GM19099 (cell line): ENCODE results near the gene KPNA4.
A peak's percentile ranks its signal among the peaks of the same experiment; 100 is the strongest.

Source experiments
- POLR2A ChIP-seq: IDR thresholded peaks from 3 replicates; pipeline ENCODE4 v1.6.1; 2011; ENCODE audit warnings: low read depth; ENCODE audit not compliant: insufficient read length; ENCODE audit errors: extremely low read depth

The KPNA4 gene

GRCh38 chr3:160577556-160578195 is 12.3 kb upstream of the KPNA4 start:
- TF ChIP-seq POLR2A: no peak

DNA sequence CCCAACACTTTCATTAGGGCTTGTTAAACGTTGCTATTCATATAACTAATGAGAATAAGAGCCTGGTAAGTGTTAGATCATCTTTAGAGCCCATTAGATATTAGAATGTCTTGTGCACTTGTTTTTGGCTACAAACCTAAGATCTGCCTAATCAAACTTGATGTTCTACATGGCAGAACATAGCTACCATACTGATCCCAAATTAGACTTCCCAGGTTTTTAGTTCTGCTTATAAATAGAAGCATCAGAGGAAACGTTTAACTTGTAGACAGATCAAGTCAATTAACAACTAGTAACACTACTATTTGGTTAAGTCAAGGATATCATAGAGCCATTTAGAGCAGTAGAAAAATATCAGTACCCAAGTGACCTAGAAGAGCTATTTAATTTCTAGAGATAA is 11.7 kb upstream of the KPNA4 start:
- no peak for TF ChIP-seq POLR2A

DNA sequence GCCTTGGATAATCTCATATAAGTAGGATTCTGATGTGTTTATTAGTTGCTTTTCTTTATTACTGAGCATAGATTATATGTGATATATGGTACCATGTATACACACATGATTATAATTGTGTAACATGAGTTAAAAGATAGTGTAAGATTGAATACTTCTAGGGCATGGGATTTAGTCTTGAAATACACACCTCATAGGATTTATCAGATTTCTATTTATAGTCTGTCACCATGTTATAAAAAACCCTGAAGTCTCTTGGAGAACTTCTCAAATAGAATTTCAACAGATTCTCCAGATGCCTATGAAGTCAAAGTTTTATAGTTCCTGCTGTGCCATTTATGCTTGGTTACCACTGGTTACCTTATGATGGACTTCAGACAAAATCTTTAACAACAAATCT is 11.2 kb upstream of the KPNA4 start:
- TF ChIP-seq POLR2A: no peak

DNA sequence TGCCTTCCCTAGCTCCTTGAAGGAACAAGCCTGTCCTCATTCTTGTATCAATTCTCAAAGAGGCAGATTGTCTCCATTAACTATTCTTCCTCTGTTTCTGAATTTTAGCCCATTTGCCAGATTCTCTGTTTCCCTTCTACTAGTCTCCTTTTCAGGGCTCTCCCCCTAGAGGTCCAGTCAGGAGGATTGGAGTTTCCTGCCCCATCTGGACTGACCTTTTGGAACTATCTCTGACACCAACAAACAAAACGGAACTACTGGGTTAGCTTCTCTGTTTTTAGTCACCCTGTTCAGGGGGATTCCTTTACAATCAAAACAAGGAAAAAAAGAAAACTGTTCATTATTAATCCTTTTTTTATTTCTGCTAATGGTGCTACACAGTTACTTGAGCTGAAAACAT is 10.2 kb upstream of the KPNA4 start:
- no peak for TF ChIP-seq POLR2A

GRCh38 chr3:160574636-160575035 is 9.3 kb upstream of the KPNA4 start:
- no peak for TF ChIP-seq POLR2A

- no peak for TF ChIP-seq POLR2A
Observed at GRCh38 chr3:160569894-160570652, 4.7 kb upstream of the KPNA4 start.

- no peak for TF ChIP-seq POLR2A
Observed at GRCh38 chr3:160568989-160569388, 3.6 kb upstream of the KPNA4 start.

DNA sequence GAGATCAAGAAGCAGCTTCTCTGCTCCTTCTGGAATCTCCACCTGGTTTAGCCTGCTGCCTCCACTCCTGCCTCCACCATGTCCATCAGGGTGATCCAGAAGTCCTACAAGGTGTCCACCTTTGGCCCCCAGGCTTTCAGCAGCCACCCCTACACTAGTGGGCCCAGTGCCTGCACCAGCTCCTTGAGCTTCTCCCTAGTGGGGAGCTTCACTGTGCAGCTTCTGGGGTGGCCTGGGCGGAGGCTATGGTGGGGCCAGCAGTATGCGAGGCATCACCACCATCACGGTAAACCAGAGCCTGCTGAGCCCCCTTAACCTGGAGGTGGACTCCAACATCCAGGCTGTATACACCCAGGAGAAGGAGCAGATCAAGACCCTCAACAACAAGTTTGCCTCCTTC is 2.4 kb upstream of the KPNA4 start:
- no peak for TF ChIP-seq POLR2A

GRCh38 chr3:160566499-160566898 is 1.1 kb upstream of the KPNA4 start:
- TF ChIP-seq POLR2A: no peak

DNA sequence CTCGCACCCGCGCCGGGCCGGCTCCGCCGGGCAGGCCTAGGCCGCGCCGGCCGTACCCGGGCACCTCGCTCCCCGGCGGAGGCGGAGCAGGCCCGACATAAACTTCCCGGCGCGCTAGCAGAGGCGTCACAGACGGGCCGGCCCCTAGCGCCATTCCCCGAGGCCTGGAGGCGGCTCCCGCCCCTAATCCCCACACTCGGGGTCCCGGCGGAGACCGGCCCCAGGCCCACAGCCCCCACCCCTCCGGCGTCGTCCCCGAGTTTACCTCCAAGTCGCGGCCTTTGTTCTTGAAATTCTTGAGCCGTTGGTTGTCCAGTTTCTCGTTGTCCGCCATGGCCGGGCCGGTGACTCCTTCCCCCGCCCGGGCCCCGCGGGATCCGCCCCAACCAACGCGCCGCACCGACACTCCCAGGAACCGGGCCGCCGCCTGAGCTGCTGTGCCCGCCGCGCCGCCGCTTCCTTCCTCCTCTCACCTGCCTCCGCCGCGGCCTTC is 376 bp downstream of the KPNA4 start:
- TF ChIP-seq POLR2A: no peak

DNA sequence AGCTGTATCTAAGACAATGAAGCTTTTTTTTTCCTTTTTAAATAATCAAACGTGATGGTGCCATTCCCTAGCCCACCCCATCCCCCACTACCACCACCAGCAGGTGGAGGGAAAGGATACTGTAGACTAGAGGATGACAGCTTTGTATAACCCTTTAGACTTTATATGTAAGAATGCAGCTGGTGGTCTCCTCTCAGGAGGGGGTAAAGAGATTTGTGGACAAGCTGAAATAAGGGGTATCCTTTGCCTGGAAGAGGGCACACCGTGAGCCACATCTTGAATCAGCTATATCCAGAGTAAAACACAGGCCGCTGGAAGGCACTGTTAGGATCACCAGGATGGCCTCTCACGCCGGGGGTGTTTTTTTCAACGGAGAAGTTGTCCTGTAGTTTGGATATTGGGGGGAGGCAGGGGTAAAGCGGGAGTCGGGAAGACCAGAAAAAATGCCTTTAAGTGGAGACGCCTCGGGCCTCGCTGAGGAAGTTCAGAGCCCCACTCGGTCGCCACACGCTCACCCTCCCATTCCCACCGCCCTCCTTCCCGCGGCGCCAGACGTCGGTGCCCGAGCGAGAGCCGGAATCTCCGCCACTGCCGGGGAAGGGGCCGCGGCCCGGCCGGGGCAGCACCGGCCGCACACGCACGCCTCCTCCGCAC is 986 bp downstream of the KPNA4 start:
- TF ChIP-seq POLR2A: peak; percentile 26

DNA sequence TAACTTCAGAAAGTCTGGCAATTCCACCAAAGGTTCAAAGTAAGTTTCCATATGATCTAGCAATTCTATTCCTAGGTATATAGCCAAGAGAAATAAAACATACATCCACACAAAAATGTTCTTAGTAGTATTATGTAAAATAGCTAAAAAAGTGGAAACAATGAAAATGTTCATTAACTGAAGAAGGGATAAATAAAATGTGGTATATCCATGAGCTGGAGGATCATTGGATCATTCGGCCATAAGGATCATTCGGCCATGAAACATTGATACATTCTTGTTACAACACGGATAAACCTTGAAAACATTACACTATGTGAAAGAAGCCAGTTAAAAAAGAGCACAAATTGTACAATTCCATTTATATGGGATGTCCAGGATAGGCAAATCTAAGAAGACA is 2.4 kb downstream of the KPNA4 start:
- no peak for TF ChIP-seq POLR2A

DNA sequence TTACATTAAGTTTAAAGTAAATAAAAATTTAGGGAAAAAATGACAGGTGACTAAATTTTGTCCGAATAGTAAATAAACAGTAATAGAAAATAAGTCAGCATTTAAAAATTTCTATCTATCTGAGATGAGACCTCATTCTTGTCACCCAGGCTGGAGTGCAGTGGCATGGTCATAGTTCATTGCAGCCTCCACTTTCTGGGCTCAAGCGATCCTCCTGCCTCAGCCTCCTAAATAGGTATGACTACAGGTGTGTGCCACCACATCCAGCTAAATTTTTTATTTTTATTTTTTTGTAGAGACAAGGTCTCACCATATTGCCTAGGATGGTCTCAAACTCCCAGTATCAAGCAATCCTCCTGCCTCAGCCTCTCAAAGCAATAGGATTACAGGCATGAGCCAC is 7.8 kb downstream of the KPNA4 start:
- TF ChIP-seq POLR2A: no peak

GRCh38 chr3:160556141-160556540 is 9.2 kb downstream of the KPNA4 start:
- no peak for TF ChIP-seq POLR2A

GRCh38 chr3:160554980-160555379 is 10.4 kb downstream of the KPNA4 start:
- TF ChIP-seq POLR2A: no peak

- no peak for TF ChIP-seq POLR2A
Observed at GRCh38 chr3:160553827-160554226, 11.5 kb downstream of the KPNA4 start.

DNA sequence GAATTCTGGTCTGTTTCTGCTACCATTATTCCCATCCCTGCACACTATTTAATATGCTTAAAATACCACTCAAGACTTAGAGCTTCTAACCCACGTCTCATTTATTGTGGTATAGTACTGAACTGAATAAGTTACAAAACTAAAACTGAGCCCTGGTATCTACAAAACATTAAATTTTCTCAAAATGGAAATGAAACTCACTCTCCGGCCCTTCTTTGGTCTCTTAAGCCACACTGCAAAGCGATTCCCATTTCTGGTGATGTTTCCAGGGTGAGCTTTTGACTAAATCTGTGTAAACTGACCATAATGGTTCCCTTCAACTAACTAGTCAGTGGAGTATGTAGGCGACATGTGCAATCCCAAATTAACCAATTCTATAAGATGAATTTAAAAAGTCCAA is 18.6 kb downstream of the KPNA4 start:
- no peak for TF ChIP-seq POLR2A

DNA sequence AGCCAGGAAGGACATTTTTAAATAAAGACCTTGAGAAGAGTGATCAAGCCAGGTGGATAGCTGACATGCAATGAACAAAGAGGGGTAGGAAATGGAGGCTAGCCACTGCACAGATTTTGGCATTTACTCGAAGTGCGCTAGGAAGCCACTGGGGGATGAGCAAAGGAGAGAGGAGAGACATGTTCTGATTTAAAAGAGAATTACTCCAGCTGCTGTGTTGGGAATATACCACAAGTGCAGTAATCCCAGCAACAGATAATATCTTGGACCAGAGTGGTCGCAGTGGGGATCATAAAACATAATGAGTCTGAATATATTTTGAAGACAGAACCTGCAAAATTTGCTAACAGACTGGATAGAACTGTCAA is 19.9 kb downstream of the KPNA4 start:
- no peak for TF ChIP-seq POLR2A
